HCT116 (cell line): ENCODE measurements around the gene DCAF17.

Source experiments
- EZH2 ChIP-seq: fragments of 200-600 bp; sonication (generic); IDR thresholded peaks from 2 replicates; pipeline ENCODE4 v1.6.1; 2017; ENCODE audit warnings: antibody characterized with exemption, mixed run types
- ZNF274 ChIP-seq: fragments of 200-500 bp; sonication (Bioruptor generic); IDR thresholded peaks from 2 replicates; pipeline ENCODE4 v1.6.1; 2014; ENCODE audit warnings: mild to moderate bottlenecking, low read depth, low read length, inconsistent platforms

DNA sequence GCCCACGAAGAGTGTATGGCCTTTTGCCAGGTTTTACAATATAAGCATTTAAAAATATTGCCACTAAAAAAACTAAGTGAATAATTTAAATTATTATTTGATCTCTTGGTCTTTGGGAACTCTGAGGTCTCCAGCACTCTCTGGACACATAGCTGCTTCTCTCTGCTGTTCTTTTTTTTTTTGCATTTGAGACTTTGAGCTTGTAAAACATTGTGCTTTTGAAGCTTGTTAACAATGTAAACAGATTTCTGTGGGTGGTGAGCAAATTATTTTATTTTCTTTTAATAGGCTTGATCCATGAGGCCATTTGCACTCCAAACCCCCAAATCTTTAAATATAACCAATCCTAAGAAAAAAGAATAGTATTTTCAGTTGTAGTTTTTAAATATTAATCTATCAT is 42.0 kb downstream of the DCAF17 start:
- TF ChIP-seq EZH2 (no peak), ZNF274 (no peak)
